Measurements from ENCODE around the gene GRWD1. TPM values are rescaled to one million over a fixed set of nuclear protein-coding genes. Genes with fewer than 3 reads are reported as not detected.

GRWD1 gene
- total RNA-seq, 6 experiments from 2014 or later: 36.2 to 53.5 (median 41.7) TPM

DNA sequence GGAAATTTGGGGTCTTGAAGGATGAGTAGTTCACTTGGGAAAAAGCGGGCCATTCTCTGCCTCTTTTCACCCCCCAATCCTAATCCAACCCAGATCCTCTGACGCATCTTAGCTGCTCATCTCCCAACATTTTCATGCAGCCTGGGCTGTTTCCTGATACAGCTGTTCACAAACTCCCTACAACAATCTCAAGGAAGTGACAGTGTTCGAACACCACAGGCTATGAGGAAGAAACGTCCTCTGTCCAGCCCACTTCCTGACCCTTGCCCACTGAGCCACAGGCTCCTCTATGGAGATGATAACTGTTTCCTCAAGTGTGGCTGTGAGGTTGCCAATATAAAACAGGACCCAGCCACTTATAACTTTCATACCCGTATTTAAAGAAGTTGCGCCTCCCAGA lies 49.6 kb downstream of the GRWD1 start:
- TF ChIP-seq, protein P1, sequence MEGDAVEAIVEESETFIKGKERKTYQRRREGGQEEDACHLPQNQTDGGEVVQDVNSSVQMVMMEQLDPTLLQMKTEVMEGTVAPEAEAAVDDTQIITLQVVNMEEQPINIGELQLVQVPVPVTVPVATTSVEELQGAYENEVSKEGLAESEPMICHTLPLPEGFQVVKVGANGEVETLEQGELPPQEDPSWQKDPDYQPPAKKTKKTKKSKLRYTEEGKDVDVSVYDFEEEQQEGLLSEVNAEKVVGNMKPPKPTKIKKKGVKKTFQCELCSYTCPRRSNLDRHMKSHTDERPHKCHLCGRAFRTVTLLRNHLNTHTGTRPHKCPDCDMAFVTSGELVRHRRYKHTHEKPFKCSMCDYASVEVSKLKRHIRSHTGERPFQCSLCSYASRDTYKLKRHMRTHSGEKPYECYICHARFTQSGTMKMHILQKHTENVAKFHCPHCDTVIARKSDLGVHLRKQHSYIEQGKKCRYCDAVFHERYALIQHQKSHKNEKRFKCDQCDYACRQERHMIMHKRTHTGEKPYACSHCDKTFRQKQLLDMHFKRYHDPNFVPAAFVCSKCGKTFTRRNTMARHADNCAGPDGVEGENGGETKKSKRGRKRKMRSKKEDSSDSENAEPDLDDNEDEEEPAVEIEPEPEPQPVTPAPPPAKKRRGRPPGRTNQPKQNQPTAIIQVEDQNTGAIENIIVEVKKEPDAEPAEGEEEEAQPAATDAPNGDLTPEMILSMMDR (IDR thresholded peaks at IDR 0.05): no peak
- peaks cover 17% of the 10 kb centered on the region for H3K27me3 Mint-ChIP-seq (ENCODE audit: insufficient read depth)
- 0 out of 2 replicates have a peak, but pooled peaks cover 4% of the 10 kb centered on the region for H3K9me3 Mint-ChIP-seq
- H3K4me1 Mint-ChIP-seq (ENCODE audit: low read depth): peaks cover 14% of the 10 kb centered on the region
- H3K27ac Mint-ChIP-seq: no peak overlapping the region
- no peak overlapping the region for H3K4me3 Mint-ChIP-seq
- no peak for DNase-seq
- no peaks in the 10 kb centered on the region; the same call in 1 of the 2 replicates for H3K36me3 Mint-ChIP-seq (ENCODE audit: low read depth)

DNA sequence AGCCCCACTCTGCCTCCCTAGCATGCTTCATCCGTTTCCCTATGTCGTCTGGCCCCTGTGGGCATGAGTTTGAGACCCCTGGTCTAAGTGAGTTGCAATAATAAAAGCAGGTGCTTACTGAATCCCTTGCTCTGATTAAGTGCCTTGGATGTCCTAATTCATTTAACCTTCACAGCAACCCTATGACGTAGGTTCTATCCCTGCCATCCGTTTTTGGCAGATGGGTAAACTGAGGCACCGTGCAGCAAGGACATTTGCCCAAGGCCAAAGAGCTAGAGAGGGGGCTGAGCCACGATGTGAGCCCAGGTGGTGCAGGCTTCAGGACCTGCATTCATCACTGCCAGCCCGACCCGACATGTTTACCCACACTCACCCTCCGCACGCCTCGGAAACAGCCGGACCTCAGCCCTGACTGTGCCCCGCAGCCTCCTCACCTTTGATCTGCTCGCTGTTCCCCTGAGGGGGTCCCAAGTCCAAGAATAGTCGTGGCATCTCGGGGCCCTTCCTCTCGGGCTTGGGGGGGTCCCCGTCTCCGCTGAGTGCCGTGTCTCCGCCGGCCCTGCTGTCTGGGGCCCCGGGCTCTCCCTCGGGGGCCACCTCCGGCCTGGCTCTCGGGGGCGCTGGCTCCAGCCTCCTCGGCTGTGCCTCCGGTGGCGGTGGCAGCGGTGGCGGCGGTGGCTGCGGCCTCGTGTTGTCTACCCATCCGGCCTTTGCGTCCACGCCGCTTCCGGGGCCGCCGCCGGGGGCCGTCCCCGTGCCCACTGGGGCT lies 51.4 kb downstream of the GRWD1 start:
- TF ChIP-seq, protein P1 (IDR thresholded peaks at IDR 0.05): no peak
- Mint-ChIP-seq H3K27ac (no peak overlapping the region), H3K36me3 (ENCODE audit: low read depth) (no peaks in the 10 kb centered on the region; the same call in 1 of the 2 replicates), H3K4me3 (no peak overlapping the region), H3K4me1 (ENCODE audit: low read depth) (peaks cover 14% of the 10 kb centered on the region), H3K9me3 (0 out of 2 replicates have a peak, but pooled peaks cover 4% of the 10 kb centered on the region), H3K27me3 (ENCODE audit: insufficient read depth) (peaks cover 20% of the 10 kb centered on the region)
- DNase-seq: no peak

DNA sequence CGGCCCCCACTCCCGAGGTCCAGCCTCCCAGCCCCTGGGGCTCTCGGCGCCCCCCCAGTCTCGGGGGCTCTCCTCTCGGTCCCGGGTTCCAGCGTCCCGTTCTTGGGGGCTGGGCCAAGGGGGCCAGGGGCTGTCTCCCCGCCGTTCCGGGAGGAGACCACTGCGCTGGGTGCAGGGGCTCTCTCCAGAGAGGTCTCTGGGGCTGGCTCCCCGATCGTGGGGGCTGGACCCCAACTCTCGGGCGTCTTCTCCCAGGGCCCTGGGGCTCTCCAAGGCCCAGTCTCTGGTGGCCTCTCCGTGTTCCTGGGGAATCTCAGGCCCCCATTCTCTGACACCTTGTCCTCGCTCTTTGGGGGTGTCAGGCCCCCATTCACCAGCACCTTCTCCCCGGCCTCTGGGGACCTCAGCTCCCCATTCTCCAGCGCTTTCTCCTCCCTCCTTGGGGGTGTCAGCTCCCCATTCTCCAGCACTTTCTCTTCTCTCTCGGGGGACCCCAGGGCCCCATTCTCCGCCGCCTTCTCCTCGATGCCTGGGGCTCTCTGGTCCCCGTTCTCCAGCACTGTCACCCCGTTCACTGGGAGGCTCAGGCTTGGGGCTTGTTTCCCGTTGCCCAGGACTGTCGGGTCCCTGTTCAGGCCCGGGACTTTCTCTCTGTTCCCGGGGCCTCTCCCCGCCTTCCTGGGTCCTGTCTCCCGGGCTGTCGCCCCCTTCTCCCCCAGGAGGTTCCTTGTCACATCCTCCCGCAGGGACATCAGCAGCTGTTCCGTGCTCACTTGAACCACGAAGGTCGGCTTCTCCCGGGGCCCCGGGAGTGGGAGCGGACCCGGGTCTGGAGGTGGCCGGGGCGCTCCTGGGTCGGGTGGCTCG lies 52.2 kb downstream of the GRWD1 start:
- no peak overlapping the region for H3K27ac Mint-ChIP-seq
- TF ChIP-seq, protein P1 (IDR thresholded peaks at IDR 0.05): no peak
- H3K4me1 Mint-ChIP-seq (ENCODE audit: low read depth): peaks cover 6% of the 10 kb centered on the region; the same call in 1 of the 2 replicates
- peaks cover 16% of the 10 kb centered on the region for H3K27me3 Mint-ChIP-seq (ENCODE audit: insufficient read depth)
- no peak for DNase-seq
- no peaks in the 10 kb centered on the region for H3K36me3 Mint-ChIP-seq (ENCODE audit: low read depth)
- H3K9me3 Mint-ChIP-seq: no peaks in the 10 kb centered on the region
- no peak overlapping the region for H3K4me3 Mint-ChIP-seq

DNA sequence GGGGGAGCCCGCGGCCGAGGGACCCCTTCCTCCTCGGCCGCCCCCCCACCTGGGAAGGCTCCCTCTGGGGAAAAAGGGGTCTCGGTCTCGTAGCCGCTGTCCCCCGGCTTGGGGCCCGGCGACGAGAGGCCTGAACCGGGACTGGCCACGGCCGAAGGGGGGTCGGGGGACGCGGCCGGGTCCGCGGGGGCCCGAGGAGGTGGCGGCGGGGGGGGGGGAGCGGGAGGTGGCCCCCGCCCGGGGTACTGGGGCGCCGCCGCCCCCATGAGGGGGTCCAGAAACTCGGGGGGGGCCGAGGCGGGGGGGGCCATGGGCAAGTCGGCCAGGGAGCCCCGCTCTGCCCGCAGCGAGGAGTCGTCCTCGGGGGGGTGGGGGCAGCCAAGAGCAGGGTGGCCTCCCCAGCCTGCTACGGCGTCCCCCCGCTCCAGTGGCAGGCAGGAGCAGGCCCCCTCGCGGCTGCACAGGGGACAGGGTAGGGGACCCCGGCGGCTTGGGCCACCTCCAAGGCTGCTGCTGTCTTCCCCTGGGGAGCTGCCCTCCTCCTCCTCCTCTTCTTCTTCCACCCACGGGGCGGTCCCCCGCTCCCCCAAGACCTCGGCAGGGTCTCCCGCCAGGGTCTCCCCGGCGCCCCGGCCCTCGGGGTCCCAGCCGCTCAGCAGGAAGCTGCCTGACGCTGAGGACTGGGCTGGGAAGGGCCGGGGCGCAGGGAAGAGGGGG lies 53.0 kb downstream of the GRWD1 start:
- Mint-ChIP-seq H3K4me3 (no peak overlapping the region), H3K27me3 (ENCODE audit: insufficient read depth) (peaks cover 20% of the 10 kb centered on the region), H3K4me1 (ENCODE audit: low read depth) (peaks cover 6% of the 10 kb centered on the region; the same call in 1 of the 2 replicates), H3K36me3 (ENCODE audit: low read depth) (no peaks in the 10 kb centered on the region), H3K27ac (no peak overlapping the region), H3K9me3 (no peaks in the 10 kb centered on the region)
- TF ChIP-seq, protein P1 (IDR thresholded peaks at IDR 0.05): no peak
- DNase-seq: no peak

Measured in HFFc6 (cell line).